ENCODE results near the gene TMEM72.

Gene TMEM72

GRCh38 chr10:44969854-44970253 is 58.7 kb downstream of the TMEM72 start:
- DNase-seq: no peak

GRCh38 chr10:44970812-44971395 is 59.8 kb downstream of the TMEM72 start:
- DNase-seq: no peak

GRCh38 chr10:44971434-44971833 is 60.3 kb downstream of the TMEM72 start:
- no peak for DNase-seq

- no peak for DNase-seq
Observed at GRCh38 chr10:44971935-44972757, 61.0 kb downstream of the TMEM72 start.

- no peak for DNase-seq
Observed at GRCh38 chr10:44972874-44973306, 61.8 kb downstream of the TMEM72 start.

- no peak for DNase-seq
Observed at GRCh38 chr10:44973323-44974081, 62.4 kb downstream of the TMEM72 start.

- no peak for DNase-seq
Observed at GRCh38 chr10:44974082-44974627, 63.0 kb downstream of the TMEM72 start.

GRCh38 chr10:44974628-44975430 is 63.7 kb downstream of the TMEM72 start:
- DNase-seq: peak; percentile 48

- no peak for DNase-seq
Observed at GRCh38 chr10:44975431-44976331, 64.5 kb downstream of the TMEM72 start.

GRCh38 chr10:44976352-44977198 is 65.4 kb downstream of the TMEM72 start:
- DNase-seq: no peak

GRCh38 chr10:44977287-44978212 is 66.4 kb downstream of the TMEM72 start:
- no peak for DNase-seq

GRCh38 chr10:44978213-44978569 is 67.1 kb downstream of the TMEM72 start:
- no peak for DNase-seq

GRCh38 chr10:44978570-44979280 is 67.6 kb downstream of the TMEM72 start, which contains the start of gene DEPP1:
TSS of gene DEPP1 (minus strand) at chr10:44978809. CDS start at chr10:44978030, 779 bp downstream.
- peak; percentile 92 for DNase-seq

GRCh38 chr10:44979281-44980191 is 68.4 kb downstream of the TMEM72 start:
- no peak for DNase-seq

GRCh38 chr10:44980309-44981171 is 69.4 kb downstream of the TMEM72 start:
- DNase-seq: no peak

All from NCI-H774 (cell line).